ENCODE data around the gene MTA3. TPM values are rescaled to one million over a fixed set of nuclear protein-coding genes. Genes with fewer than 3 reads are reported as not detected.
A peak's percentile ranks its signal among the peaks of the same experiment; 100 is the strongest.
"Not testable (repeated sequence)": the region's sequence is repeated elsewhere in the genome, so short reads cannot be mapped to it uniquely, and the experiment has no call there.

MTA3 gene
- polyA plus RNA-seq (ENCODE audit: insufficient read length in 4 of 4) = 10 to 100 TPM; 65.6 to 79.2 (median 71.2) TPM

GRCh38 chr2:42568401-42569115, at the start of gene MTA3:
TSS of gene MTA3 (plus strand) at chr2:42568632. CDS start at chr2:42568746, 114 bp downstream.
- DNase-seq (ENCODE audit: low read depth in 4 of 4, low spot score in 3 of 4) = peak in 1 of 4 donors; percentile 14

- DNase-seq (ENCODE audit: low read depth in 4 of 4, low spot score in 3 of 4) = no peak
These were observed 48.8 kb upstream of the MTA3 start for GRCh38 chr2:42519624-42520023.

- DNase-seq (ENCODE audit: low read depth in 4 of 4, low spot score in 3 of 4) = no peak
These were observed 46.4 kb upstream of the MTA3 start for GRCh38 chr2:42522035-42522434.

- DNase-seq (ENCODE audit: low read depth in 4 of 4, low spot score in 3 of 4) = no peak
These were observed 45.1 kb upstream of the MTA3 start for GRCh38 chr2:42523341-42523740.

GRCh38 chr2:42532397-42532796, 36.0 kb upstream of the MTA3 start:
- DNase-seq (ENCODE audit: low read depth in 4 of 4, low spot score in 3 of 4) = no peak

GRCh38 chr2:42537493-42537892, 30.9 kb upstream of the MTA3 start:
- DNase-seq (ENCODE audit: low read depth in 4 of 4, low spot score in 3 of 4) = no peak

- no peak for DNase-seq (ENCODE audit: low read depth in 4 of 4, low spot score in 3 of 4)
These were observed 25.6 kb upstream of the MTA3 start for GRCh38 chr2:42542871-42543270.

- DNase-seq (ENCODE audit: low read depth in 4 of 4, low spot score in 3 of 4) = no peak
These were observed 23.3 kb upstream of the MTA3 start for GRCh38 chr2:42545023-42545721.

- no peak for DNase-seq (ENCODE audit: low read depth in 4 of 4, low spot score in 3 of 4)
These were observed 22.5 kb upstream of the MTA3 start for GRCh38 chr2:42545841-42546390.

- no peak for DNase-seq (ENCODE audit: low read depth in 4 of 4, low spot score in 3 of 4)
These were observed 21.4 kb upstream of the MTA3 start for GRCh38 chr2:42547014-42547413.

- DNase-seq (ENCODE audit: low read depth in 4 of 4, low spot score in 3 of 4) = no peak
These were observed 20.8 kb upstream of the MTA3 start for GRCh38 chr2:42547446-42548295.

GRCh38 chr2:42550870-42551269, 17.6 kb upstream of the MTA3 start:
- no peak for DNase-seq (ENCODE audit: low read depth in 4 of 4, low spot score in 3 of 4)

GRCh38 chr2:42554392-42554791, 14.0 kb upstream of the MTA3 start:
- DNase-seq (ENCODE audit: low read depth in 4 of 4, low spot score in 3 of 4) = no peak

GRCh38 chr2:42556315-42556890, 12.0 kb upstream of the MTA3 start:
- no peak for DNase-seq (ENCODE audit: low read depth in 4 of 4, low spot score in 3 of 4)

GRCh38 chr2:42557306-42557705, 11.1 kb upstream of the MTA3 start:
- no peak for DNase-seq (ENCODE audit: low read depth in 4 of 4, low spot score in 3 of 4)

- no peak for DNase-seq (ENCODE audit: low read depth in 4 of 4, low spot score in 3 of 4)
These were observed 9.6 kb upstream of the MTA3 start for GRCh38 chr2:42558827-42559226.

- not testable (repeated sequence) for DNase-seq (ENCODE audit: low read depth in 4 of 4, low spot score in 3 of 4)
These were observed 8.3 kb upstream of the MTA3 start for GRCh38 chr2:42560133-42560532.

GRCh38 chr2:42560899-42561298, 7.5 kb upstream of the MTA3 start:
- DNase-seq (ENCODE audit: low read depth in 4 of 4, low spot score in 3 of 4) = peak in 1 of 4 donors; percentile 16

- no peak for DNase-seq (ENCODE audit: low read depth in 4 of 4, low spot score in 3 of 4)
These were observed 5.8 kb upstream of the MTA3 start for GRCh38 chr2:42562474-42563144.

GRCh38 chr2:42566025-42566424, 2.4 kb upstream of the MTA3 start:
- DNase-seq (ENCODE audit: low read depth in 4 of 4, low spot score in 3 of 4) = no peak

Measured in left renal pelvis (tissue), 4 donors.